ENCODE results near the gene ZNRD2.

DNA sequence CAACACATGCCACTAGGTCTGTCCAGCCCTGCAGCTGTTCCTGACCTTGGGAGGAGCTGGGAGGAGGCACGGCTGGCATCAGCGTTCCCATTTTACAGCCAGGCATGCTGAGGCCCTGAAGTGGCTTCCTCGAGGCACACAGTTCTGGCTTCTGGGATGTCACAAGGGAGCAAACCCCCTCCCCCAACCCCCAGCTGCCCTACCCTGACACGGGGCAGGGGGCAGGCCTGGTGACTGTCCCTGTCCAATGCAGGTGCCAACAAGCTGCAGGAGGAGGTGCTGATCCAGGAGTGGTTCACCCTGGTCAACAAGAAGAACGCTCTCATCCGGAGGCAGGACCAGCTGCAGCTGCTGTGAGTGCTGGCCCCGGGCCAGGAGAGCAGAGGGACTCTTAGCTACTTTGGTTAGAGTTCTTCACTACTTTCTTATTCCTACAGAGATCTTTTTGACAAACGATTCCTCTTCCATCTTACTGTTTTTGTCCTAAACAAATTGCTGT is 20.0 kb downstream of the ZNRD2 start:
- TF ChIP-seq POLR2AphosphoS5 (IDR thresholded peaks at IDR 0.05; ENCODE audit: borderline replicate concordance, low read depth, low read length) (no peak), EZH2 (IDR thresholded peaks at IDR 0.05) (no peak)
